CD4-positive, CD25-positive, alpha-beta regulatory T cell (primary cell): Measurements from ENCODE around the gene ASB5. TPM values are rescaled to one million over a fixed set of nuclear protein-coding genes. Genes with fewer than 3 reads are reported as not detected.

ENCODE experiments used
- ATAC-seq, 2 donors: fragments of 150-1000 bp; cut with Tn5 transposase; one replicate each; pipeline ENCODE4 v1.10.0; 2021; ENCODE audit warnings: low read depth in 2 of 2, moderate number of reproducible peaks in 2 of 2, moderate library complexity in 1 of 2
- DNase-seq, 3 donors: peaks; one replicate each; pipeline versions ENCODE4 v3.0.0 to v3.0.0-alpha.2; 2012 to 2022; ENCODE audit warnings: mixed read lengths in 1 of 3
- H3K27ac ChIP-seq: one replicate; pipeline ENCODE4 v1.7.0; 2013; ENCODE audit warnings: mild to moderate bottlenecking, low read length; ENCODE audit not compliant: insufficient read depth, poor library complexity, severe bottlenecking
- H3K27me3 ChIP-seq: one replicate; pipeline ENCODE4 v1.7.0; 2013; ENCODE audit warnings: low read length; ENCODE audit not compliant: control insufficient read depth, insufficient read depth
- H3K36me3 ChIP-seq: one replicate; pipeline ENCODE4 v1.7.0; 2013; ENCODE audit warnings: mild to moderate bottlenecking, low read length, moderate library complexity; ENCODE audit not compliant: control insufficient read depth, insufficient read depth
- H3K4me1 ChIP-seq: 2 replicates; pipeline ENCODE4 v1.7.0; 2013; ENCODE audit warnings: mild to moderate bottlenecking, low read length; ENCODE audit not compliant: insufficient read depth, control insufficient read depth, poor library complexity, severe bottlenecking
- H3K4me3 ChIP-seq: one replicate; pipeline ENCODE4 v1.7.0; 2013; ENCODE audit warnings: low read depth, mild to moderate bottlenecking, low read length, moderate library complexity
- H3K9me3 ChIP-seq, 2 experiments: 1 replicate in 1 of 2; 2 replicates in 1 of 2; pipeline ENCODE4 v1.7.0; 2013; ENCODE audit warnings: low read length in 2 of 2, mild to moderate bottlenecking in 1 of 2, moderate library complexity in 1 of 2; ENCODE audit not compliant: control insufficient read depth in 2 of 2
- H3K27ac Mint-ChIP-seq, 3 donors: one replicate each; pipeline ENCODE4 v1.8.0; 2020 to 2022; ENCODE audit warnings: mild to moderate bottlenecking in 3 of 3, mixed read lengths in 3 of 3, moderate library complexity in 2 of 3
- H3K27me3 Mint-ChIP-seq: one replicate; pipeline ENCODE4 v1.8.0; 2022; ENCODE audit warnings: mild to moderate bottlenecking, mixed read lengths
- H3K36me3 Mint-ChIP-seq: one replicate; pipeline ENCODE4 v1.8.0; 2020; ENCODE audit warnings: mixed read lengths
- H3K4me1 Mint-ChIP-seq, 4 donors: one replicate each; pipeline ENCODE4 v1.8.0; 2020 to 2022; ENCODE audit warnings: mixed read lengths in 4 of 4, mild to moderate bottlenecking in 1 of 4
- H3K4me3 Mint-ChIP-seq, 4 donors: one replicate each; pipeline ENCODE4 v1.8.0; 2020 to 2022; ENCODE audit warnings: mild to moderate bottlenecking in 4 of 4, mixed read lengths in 4 of 4, moderate library complexity in 3 of 4
- H3K9me3 Mint-ChIP-seq, 7 donors: one replicate each; pipeline ENCODE4 v1.8.0; 2020 to 2022; ENCODE audit warnings: mixed read lengths in 7 of 7, mild to moderate bottlenecking in 3 of 7, moderate library complexity in 2 of 7
- polyA plus RNA-seq, 4 donors: library from polyadenylated mRNA; unstranded; fragments of 300-500 nt; fragmentation: Illumina TruSeq; gene quantifications; one replicate each; pipeline ENCODE4 v1.2.3, GENCODE V29; 2021
- total RNA-seq: library from RNA; stranded (reverse); gene quantifications from one replicate; pipeline ENCODE4 v1.2.3, GENCODE V29; 2022

Gene ASB5
- total and polyA plus RNA-seq, 5 donors from 2014 or later: not detected

- H3K27ac Mint-ChIP-seq: no peak overlapping the region
- H3K9me3 Mint-ChIP-seq: peaks cover 0 to 3% (median 0%) of the 10 kb centered on the region in 7 donors
- H3K27me3 Mint-ChIP-seq: peaks cover 68% of the 10 kb centered on the region
Observed at GRCh38 chr4:176186671-176187395, 82.2 kb downstream of the ASB5 start.

GRCh38 chr4:176186067-176186466 lies 83.0 kb downstream of the ASB5 start:
- Mint-ChIP-seq H3K9me3 (peaks cover 0 to 3% (median 0%) of the 10 kb centered on the region in 7 donors), H3K4me3 (no peak overlapping the region), H3K27ac (no peak overlapping the region), H3K27me3 (peaks cover 60% of the 10 kb centered on the region), H3K36me3 (no peaks in the 10 kb centered on the region), H3K4me1 (no peaks in the 10 kb centered on the region)
- H3K27ac ChIP-seq: no peak overlapping the region
- no peaks in the 10 kb centered on the region for H3K9me3 ChIP-seq
- H3K4me3 ChIP-seq: no peak overlapping the region
- no peak for DNase-seq
- no peaks in the 10 kb centered on the region for H3K36me3 ChIP-seq
- H3K27me3 ChIP-seq: peaks cover 24% of the 10 kb centered on the region
- no peaks in the 10 kb centered on the region for H3K4me1 ChIP-seq
- ATAC-seq: no peak

More at GRCh38 chr4:176186671-176187395, 82.2 kb downstream of the ASB5 start:
- H3K4me3 Mint-ChIP-seq: no peak overlapping the region
- no peak for DNase-seq
- ATAC-seq: no peak
- Histone ChIP-seq H3K4me1 (no peaks in the 10 kb centered on the region), H3K4me3 (no peak overlapping the region), H3K27me3 (peaks cover 30% of the 10 kb centered on the region), H3K9me3 (no peaks in the 10 kb centered on the region), H3K36me3 (no peaks in the 10 kb centered on the region), H3K27ac (no peak overlapping the region)
- no peaks in the 10 kb centered on the region for H3K36me3 Mint-ChIP-seq
- no peaks in the 10 kb centered on the region for H3K4me1 Mint-ChIP-seq

DNA sequence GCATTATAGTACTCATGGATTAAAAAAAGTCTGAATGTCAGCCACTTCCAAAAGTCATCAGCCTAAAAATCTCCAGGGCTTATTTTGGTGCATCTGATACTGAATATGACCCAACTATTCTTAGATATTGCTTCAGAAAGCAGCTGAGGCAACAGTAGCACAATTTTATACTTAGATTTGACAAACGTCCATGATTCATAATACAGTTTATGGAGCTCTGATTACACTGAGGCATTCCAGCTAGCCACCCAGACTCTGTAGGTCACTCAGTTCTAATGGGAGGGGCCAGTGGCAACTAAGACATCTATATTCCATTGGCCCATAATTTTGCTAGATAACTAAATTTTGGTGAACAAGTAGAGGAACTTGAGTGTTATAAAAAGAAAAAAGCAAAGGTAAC lies 84.0 kb downstream of the ASB5 start:
- H3K36me3 Mint-ChIP-seq: no peaks in the 10 kb centered on the region
- no peak overlapping the region for H3K27ac Mint-ChIP-seq
- ATAC-seq: no peak
- peaks cover 55% of the 10 kb centered on the region for H3K27me3 Mint-ChIP-seq
- H3K27me3 ChIP-seq: peaks cover 24% of the 10 kb centered on the region
- no peak overlapping the region for H3K27ac ChIP-seq
- peaks cover 0 to 3% (median 0%) of the 10 kb centered on the region in 7 donors for H3K9me3 Mint-ChIP-seq
- no peak overlapping the region for H3K4me3 Mint-ChIP-seq
- H3K4me1 Mint-ChIP-seq: no peaks in the 10 kb centered on the region
- no peak overlapping the region for H3K4me3 ChIP-seq
- H3K4me1 ChIP-seq: no peaks in the 10 kb centered on the region
- DNase-seq: no peak
- no peaks in the 10 kb centered on the region for H3K36me3 ChIP-seq
- H3K9me3 ChIP-seq: no peaks in the 10 kb centered on the region

Other genes with a start within 250 kb of the ASB5 start
- gene WDR17, start 203.4 kb downstream of the ASB5 start, total RNA-seq: 0.22 TPM
- gene WDR17, start 203.4 kb downstream of the ASB5 start, polyA plus RNA-seq: under 1 TPM in 1 of 4 donors, not detected in 3; 0.05 TPM
- gene SPATA4, start 73.6 kb downstream of the ASB5 start, total RNA-seq: not detected
- gene SPATA4, start 73.6 kb downstream of the ASB5 start, polyA plus RNA-seq: not detected
- gene SPCS3, start 50.7 kb upstream of the ASB5 start, total RNA-seq: 125 TPM
- 10 to 100 TPM; 42.9 to 75.3 (median 51.2) TPM for gene SPCS3, start 50.7 kb upstream of the ASB5 start, polyA plus RNA-seq